Suppressor macrophage treated with lipopolysaccharide for 1 hour (primary cell): ENCODE measurements around the gene EQTN.
"Not testable (repeated sequence)": the region's sequence is repeated elsewhere in the genome, so short reads cannot be mapped to it uniquely, and the experiment has no call there.

Experiments used
- DNase-seq, 3 donors: peaks; one replicate each; pipeline ENCODE4 v3.0.0-alpha.2; 2020 to 2022

EQTN gene

GRCh38 chr9:27292659-27293405 lies 4.1 kb downstream of the EQTN start:
- DNase-seq: no peak

- no peak for DNase-seq
Observed at GRCh38 chr9:27291292-27291691, 5.7 kb downstream of the EQTN start.

DNA sequence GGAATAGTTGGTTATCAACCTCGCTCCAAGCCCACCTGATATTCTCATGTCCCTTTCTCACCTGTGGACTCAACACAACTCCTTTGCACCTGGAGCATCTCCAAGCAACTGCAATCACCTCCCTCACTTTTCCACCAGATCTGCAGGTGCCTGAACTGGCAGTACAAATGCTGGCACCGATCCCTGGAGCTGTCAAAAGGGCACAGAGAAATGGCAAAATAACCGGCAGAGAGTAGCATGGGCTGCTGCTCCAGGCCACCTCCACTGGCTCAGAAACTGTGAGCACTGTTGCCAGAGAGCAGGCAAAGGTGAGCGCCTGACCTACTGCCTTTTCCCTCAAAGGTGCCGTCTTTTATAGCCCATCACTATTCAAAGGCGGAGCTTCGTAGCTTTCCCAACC lies 14.7 kb downstream of the EQTN start:
- DNase-seq: no peak

GRCh38 chr9:27280860-27281259 lies 16.1 kb downstream of the EQTN start:
- DNase-seq: peak in 2 of 3 donors; percentile 20 to 28

DNA sequence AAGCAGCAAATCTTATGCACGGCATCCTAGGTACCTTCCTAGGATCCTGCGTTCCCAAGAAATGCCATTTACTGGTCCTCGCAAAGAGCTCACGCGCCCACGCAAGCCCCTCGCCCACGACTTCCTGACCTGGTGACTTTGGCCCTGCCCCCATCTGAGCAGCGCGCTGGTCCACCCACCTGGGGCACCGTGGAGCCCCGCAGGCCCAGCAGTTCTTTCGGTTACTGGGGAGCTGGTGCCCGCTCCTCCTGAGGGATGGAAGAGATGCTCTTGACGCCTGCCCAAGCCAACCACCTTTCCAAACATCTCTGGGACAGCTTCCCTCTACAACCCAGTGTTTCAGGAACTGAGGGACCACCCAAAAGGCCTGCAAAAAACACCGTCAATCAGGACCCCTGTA lies 16.7 kb downstream of the EQTN start:
- no peak for DNase-seq

GRCh38 chr9:27279611-27280010 lies 17.3 kb downstream of the EQTN start:
- no peak for DNase-seq

- DNase-seq: no peak
Observed at GRCh38 chr9:27278374-27278773, 18.6 kb downstream of the EQTN start.

GRCh38 chr9:27276193-27277030 lies 20.5 kb downstream of the EQTN start:
- peak; percentile 64 to 78 (median 69) for DNase-seq

DNA sequence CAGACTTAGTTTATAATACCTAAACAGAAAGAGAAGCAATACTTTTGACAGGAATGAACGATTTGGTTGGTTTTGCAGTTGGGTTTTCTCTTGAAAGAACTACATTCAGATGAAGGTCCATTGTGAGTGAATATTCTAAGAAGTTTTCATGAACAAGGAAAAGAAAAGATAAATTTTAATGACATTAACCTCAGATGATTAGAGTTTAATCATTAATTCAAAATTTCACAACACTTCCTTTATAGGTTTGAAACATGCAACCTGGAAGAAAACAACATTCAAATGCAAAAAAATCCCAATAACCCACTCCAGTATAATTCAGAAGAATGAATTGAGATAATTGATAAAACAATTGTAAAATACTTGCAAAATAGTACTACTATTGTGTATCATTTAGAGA lies 23.8 kb downstream of the EQTN start:
- no peak for DNase-seq

DNA sequence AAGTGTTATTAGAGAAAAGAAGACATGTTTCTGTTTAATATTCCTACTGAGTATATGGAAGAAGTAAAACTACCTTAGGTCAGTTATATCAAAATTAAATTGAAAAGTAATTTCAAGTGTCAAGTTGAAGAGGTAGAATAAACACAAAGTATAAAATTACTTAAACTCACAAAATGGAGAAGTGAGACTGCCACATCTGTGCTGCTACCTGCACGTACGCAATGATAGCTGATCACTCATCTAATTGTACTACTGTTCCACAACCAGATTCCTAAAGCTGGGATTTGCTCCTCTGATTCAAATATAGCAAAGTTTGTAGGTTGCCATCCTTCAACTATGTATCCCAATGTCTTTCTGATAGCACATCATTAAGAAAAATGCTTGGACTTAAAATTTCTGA lies 24.8 kb downstream of the EQTN start:
- DNase-seq: no peak

DNA sequence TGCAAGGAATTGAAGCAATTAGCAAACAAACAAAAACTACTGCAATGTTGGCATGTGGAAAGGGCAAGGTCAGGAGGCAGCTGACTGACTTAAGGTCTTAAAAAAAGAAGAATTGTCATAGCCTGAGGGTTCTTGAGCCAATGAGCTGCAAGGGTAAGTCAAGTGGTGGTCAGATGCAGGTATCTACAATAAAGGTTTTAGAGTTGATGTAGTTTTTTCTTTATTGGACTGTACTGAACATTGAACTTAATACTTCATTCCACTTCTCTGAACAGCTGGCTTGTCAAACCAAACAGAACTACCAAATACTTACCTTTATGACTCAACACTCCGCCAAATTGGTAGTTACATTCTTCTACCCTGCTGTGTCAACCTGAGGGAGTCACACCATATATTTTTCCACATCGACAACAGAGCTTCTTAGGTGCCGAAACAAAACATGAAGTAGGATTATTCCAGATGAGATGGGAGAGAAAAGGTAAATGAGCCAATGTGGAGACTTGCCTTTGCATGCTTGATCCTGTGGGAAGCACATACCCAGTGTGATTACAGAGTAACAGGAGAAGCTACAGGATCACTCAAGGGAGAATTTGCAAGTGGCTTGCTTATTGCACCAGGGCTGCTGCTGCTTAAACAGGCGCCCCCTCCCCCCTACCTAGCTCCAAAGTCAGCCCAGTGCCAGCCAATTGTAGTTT lies 35.3 kb downstream of the EQTN start:
- no peak for DNase-seq

DNA sequence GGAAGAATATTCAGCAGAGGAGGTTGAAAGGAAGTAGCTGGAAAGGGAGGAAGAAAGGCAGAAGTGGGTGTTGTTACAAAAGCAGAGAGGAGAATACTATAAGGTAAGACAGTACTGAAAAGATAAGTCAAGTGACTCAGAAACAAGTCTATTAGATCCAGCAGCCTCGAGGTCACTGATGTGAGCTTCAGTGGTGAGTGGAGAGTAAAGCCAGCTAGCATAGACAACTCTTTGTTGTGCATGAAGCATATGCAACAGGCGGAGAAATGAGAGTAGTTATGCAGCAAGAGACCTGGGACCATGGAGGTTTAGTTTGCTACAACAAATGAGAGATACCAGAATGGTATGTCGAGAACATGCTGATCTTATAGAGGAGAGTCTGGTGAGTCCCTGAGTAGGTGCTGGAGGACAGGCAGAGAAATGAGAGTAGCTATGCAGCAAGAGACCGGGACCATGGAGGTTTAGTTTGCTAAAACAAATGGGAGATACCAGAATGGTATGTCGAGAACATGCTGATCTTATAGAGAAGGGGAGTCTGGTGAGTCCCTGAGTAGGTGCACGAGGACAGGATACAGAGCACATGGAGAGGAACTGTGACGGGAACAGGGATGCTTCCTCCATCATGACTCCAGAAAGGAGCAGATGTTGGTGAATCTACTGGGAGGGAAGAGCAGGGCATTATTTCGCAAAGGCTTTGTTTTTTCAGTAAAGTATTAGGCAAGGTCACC lies 36.0 kb downstream of the EQTN start:
- no peak for DNase-seq

DNA sequence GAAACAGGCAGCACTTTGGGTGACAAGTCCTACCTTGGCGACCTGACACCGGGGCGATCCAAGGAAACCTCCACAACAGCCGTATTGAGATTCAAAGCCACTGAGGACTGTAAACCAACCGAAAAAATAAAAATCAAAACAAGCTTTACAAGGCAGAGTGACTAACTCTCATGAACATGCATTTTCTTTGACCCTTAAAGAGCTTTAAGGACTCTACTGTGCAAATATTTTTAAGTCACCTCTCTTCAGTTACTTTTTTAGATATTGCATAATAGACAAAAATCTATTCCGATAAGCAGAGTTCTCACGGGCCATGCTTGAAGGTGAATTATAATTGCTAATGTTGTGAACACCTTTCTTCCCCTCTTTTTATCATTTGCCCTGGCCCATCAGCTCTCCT lies 38.3 kb downstream of the EQTN start:
- DNase-seq: no peak

DNA sequence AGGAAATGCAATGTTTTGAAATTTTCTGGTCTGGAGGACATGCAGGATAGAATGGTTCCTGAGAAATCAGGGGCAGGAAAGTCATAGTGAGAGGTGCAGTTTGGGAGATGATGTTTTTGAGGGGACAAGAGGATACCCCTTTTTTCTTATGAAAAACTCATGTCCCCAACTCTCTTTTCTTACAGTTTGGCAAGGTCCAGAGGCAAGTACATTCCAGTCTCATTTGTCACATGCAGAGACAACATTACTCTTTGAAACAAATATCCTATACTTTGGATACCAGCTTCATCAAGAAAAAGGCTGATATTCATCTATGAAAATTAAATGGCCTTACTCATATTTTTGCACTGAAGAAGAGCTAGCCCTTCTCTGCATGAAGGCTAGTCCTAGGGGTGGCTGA lies 48.2 kb downstream of the EQTN start:
- DNase-seq: no peak

DNA sequence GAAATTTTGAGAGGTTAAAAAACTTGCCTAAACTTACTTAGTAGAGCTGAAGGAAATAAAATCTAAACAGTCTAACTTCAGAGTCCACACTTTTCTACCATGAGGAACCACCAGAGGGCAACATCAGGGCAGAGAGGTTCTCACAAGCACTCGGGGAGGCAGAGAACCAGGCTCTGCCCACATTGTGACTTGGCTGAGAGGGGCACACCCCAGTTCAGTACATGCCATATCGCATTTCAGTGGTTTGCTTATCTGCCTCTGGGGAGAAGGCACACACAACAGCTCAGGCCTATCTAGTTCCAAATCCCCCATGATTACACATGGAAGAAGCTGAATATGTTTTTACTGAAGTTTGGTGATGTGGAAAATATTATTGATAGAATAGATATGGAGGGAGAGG lies 49.2 kb downstream of the EQTN start:
- DNase-seq: peak; percentile 30 to 44 (median 38)

GRCh38 chr9:27239648-27240047 lies 57.3 kb downstream of the EQTN start:
- not testable (repeated sequence) for DNase-seq
